ENCODE data around the gene TMEM242.

Gene TMEM242

DNA sequence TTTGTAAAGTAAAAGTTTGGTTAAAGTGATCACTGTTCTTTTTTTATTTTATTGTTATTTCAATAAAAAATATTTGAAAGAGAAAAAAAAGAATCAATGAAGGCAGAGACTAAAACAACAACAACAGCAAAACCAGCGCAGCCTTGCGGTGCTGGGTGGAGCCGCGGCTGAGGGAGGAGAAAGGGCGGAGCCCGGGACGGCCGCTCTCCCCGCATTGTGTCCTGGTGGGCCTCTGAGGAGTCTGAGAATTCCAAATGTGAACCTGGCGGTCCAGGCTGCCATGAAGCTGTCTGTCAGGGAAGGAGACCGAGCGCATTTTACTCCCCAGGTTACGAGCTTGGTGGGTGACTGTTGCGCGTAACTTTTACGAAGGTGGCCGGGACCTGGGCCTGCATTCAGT is 43.2 kb downstream of the TMEM242 start:
- no peaks in the 10 kb centered on the region for H3K36me3 ChIP-seq (ENCODE audit: control insufficient read depth in 2 of 2, insufficient read depth in 1 of 2, low read length in 2 of 2)
- no peaks in the 10 kb centered on the region for H3K4me1 ChIP-seq (ENCODE audit: control insufficient read depth, insufficient read depth, low read length)
- H3K27ac ChIP-seq (ENCODE audit: extremely low read depth, low read depth, low read length) = no peak overlapping the region
- TF ChIP-seq, protein P1, sequence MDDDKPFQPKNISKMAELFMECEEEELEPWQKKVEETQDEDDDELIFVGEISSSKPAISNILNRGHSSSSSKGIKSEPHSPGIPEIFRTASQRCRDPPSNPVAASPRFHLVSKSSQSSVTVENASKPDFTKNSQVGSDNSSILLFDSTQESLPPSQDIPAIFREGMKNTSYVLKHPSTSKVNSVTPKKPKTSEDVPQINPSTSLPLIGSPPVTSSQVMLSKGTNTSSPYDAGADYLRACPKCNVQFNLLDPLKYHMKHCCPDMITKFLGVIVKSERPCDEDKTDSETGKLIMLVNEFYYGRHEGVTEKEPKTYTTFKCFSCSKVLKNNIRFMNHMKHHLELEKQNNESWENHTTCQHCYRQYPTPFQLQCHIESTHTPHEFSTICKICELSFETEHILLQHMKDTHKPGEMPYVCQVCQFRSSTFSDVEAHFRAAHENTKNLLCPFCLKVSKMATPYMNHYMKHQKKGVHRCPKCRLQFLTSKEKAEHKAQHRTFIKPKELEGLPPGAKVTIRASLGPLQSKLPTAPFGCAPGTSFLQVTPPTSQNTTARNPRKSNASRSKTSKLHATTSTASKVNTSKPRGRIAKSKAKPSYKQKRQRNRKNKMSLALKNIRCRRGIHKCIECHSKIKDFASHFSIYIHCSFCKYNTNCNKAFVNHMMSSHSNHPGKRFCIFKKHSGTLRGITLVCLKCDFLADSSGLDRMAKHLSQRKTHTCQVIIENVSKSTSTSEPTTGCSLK (tag by site-specific recombination; IDR thresholded peaks at IDR 0.05) = no peak
- TF ChIP-seq ZNF239 (tag by site-specific recombination; IDR thresholded peaks at IDR 0.05) (no peak), ZNF514 (tag by site-specific recombination; IDR thresholded peaks at IDR 0.05) (no peak), MZF1 (tag by site-specific recombination; IDR thresholded peaks at IDR 0.05; ENCODE audit: borderline replicate concordance) (no peak), ZNF202 (tag by site-specific recombination; IDR thresholded peaks at IDR 0.05; ENCODE audit: borderline replicate concordance) (no peak), ZNF544 (tag by site-specific recombination; IDR thresholded peaks at IDR 0.05) (no peak), ZBTB20 (tag by site-specific recombination; IDR thresholded peaks at IDR 0.05) (no peak), ZNF707 (tag by site-specific recombination; IDR thresholded peaks at IDR 0.05) (no peak), ZNF501 (tag by site-specific recombination; IDR thresholded peaks at IDR 0.05) (no peak), SALL2 (tag by site-specific recombination; IDR thresholded peaks at IDR 0.05; ENCODE audit: borderline replicate concordance) (no peak), ZNF112 (tag by site-specific recombination; IDR thresholded peaks at IDR 0.05) (no peak), ZNF792 (tag by site-specific recombination; IDR thresholded peaks at IDR 0.05) (no peak), ZNF530 (tag by site-specific recombination; IDR thresholded peaks at IDR 0.05; ENCODE audit: low read depth) (no peak), ZNF138 (tag by site-specific recombination; IDR thresholded peaks at IDR 0.05; ENCODE audit: borderline replicate concordance) (no peak), ZNF747 (tag by site-specific recombination; IDR thresholded peaks at IDR 0.05) (no peak), ZNF510 (tag by site-specific recombination; IDR thresholded peaks at IDR 0.05; ENCODE audit: insufficient replicate concordance) (no peak)
- TF ChIP-seq, protein P2, sequence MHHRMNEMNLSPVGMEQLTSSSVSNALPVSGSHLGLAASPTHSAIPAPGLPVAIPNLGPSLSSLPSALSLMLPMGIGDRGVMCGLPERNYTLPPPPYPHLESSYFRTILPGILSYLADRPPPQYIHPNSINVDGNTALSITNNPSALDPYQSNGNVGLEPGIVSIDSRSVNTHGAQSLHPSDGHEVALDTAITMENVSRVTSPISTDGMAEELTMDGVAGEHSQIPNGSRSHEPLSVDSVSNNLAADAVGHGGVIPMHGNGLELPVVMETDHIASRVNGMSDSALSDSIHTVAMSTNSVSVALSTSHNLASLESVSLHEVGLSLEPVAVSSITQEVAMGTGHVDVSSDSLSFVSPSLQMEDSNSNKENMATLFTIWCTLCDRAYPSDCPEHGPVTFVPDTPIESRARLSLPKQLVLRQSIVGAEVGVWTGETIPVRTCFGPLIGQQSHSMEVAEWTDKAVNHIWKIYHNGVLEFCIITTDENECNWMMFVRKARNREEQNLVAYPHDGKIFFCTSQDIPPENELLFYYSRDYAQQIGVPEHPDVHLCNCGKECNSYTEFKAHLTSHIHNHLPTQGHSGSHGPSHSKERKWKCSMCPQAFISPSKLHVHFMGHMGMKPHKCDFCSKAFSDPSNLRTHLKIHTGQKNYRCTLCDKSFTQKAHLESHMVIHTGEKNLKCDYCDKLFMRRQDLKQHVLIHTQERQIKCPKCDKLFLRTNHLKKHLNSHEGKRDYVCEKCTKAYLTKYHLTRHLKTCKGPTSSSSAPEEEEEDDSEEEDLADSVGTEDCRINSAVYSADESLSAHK (tag by site-specific recombination; IDR thresholded peaks at IDR 0.05) = no peak
- TF ChIP-seq, protein P3, sequence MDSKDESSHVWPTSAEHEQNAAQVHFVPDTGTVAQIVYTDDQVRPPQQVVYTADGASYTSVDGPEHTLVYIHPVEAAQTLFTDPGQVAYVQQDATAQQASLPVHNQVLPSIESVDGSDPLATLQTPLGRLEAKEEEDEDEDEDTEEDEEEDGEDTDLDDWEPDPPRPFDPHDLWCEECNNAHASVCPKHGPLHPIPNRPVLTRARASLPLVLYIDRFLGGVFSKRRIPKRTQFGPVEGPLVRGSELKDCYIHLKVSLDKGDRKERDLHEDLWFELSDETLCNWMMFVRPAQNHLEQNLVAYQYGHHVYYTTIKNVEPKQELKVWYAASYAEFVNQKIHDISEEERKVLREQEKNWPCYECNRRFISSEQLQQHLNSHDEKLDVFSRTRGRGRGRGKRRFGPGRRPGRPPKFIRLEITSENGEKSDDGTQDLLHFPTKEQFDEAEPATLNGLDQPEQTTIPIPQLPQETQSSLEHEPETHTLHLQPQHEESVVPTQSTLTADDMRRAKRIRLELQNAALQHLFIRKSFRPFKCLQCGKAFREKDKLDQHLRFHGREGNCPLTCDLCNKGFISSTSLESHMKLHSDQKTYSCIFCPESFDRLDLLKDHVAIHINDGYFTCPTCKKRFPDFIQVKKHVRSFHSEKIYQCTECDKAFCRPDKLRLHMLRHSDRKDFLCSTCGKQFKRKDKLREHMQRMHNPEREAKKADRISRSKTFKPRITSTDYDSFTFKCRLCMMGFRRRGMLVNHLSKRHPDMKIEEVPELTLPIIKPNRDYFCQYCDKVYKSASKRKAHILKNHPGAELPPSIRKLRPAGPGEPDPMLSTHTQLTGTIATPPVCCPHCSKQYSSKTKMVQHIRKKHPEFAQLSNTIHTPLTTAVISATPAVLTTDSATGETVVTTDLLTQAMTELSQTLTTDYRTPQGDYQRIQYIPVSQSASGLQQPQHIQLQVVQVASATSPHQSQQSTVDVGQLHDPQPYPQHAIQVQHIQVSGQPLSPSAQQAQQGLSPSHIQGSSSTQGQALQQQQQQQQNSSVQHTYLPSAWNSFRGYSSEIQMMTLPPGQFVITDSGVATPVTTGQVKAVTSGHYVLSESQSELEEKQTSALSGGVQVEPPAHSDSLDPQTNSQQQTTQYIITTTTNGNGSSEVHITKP (tag by site-specific recombination; IDR thresholded peaks at IDR 0.05) = no peak
- TF ChIP-seq, protein P4, sequence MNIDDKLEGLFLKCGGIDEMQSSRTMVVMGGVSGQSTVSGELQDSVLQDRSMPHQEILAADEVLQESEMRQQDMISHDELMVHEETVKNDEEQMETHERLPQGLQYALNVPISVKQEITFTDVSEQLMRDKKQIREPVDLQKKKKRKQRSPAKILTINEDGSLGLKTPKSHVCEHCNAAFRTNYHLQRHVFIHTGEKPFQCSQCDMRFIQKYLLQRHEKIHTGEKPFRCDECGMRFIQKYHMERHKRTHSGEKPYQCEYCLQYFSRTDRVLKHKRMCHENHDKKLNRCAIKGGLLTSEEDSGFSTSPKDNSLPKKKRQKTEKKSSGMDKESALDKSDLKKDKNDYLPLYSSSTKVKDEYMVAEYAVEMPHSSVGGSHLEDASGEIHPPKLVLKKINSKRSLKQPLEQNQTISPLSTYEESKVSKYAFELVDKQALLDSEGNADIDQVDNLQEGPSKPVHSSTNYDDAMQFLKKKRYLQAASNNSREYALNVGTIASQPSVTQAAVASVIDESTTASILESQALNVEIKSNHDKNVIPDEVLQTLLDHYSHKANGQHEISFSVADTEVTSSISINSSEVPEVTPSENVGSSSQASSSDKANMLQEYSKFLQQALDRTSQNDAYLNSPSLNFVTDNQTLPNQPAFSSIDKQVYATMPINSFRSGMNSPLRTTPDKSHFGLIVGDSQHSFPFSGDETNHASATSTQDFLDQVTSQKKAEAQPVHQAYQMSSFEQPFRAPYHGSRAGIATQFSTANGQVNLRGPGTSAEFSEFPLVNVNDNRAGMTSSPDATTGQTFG (tag by site-specific recombination; IDR thresholded peaks at IDR 0.05; ENCODE audit: borderline replicate concordance) = no peak
- no peaks in the 10 kb centered on the region for H3K9me3 ChIP-seq (ENCODE audit: control insufficient read depth, insufficient read depth, low read depth, low read length)
- CTCF ChIA-PET = no interaction called here
- H3K4me3 ChIP-seq (ENCODE audit: low read depth, low read length) = no peak overlapping the region
- POLR2A ChIA-PET = no interaction called here
